HFFc6 (cell line): ENCODE results near the gene PMM2. TPM values are rescaled to one million over a fixed set of nuclear protein-coding genes. Genes with fewer than 3 reads are reported as not detected.
A peak's percentile ranks its signal among the peaks of the same experiment; 100 is the strongest.

ENCODE experiments used
- DNase-seq: peaks from one replicate; pipeline ENCODE4 v3.0.0-alpha.2; 2018
- H3K27ac Mint-ChIP-seq: 2 replicates; pipeline ENCODE4 v1.8.0; 2020; ENCODE audit warnings: mild to moderate bottlenecking, mixed read lengths
- H3K27me3 Mint-ChIP-seq: 2 replicates; pipeline ENCODE4 v1.8.0; 2021; ENCODE audit warnings: mild to moderate bottlenecking, moderate library complexity, mixed read lengths; ENCODE audit not compliant: insufficient read depth
- H3K36me3 Mint-ChIP-seq: 2 replicates; pipeline ENCODE4 v1.8.0; 2021; ENCODE audit warnings: low read depth, mixed read lengths
- H3K4me1 Mint-ChIP-seq: 2 replicates; pipeline ENCODE4 v1.8.0; 2020; ENCODE audit warnings: low read depth, mixed read lengths
- H3K4me3 Mint-ChIP-seq: 2 replicates; pipeline ENCODE4 v1.8.0; 2020; ENCODE audit warnings: mild to moderate bottlenecking, moderate library complexity, mixed read lengths
- H3K9me3 Mint-ChIP-seq: 2 replicates; pipeline ENCODE4 v1.8.0; 2020; ENCODE audit warnings: mild to moderate bottlenecking, mixed read lengths
- CTCF ChIP-seq: fragments of 200-600 bp; sonication (generic); IDR thresholded peaks from 2 replicates; pipeline ENCODE4 v1.5.0; 2021; ENCODE audit warnings: antibody characterized with exemption, mild to moderate bottlenecking
- total RNA-seq, 6 experiments: library from RNA; stranded (reverse); fragmentation: NEBNext Ultra II Directional; extraction: Animal tissue kit (Norgen Biotek cat#: 25700); gene quantifications; 2 replicates in 1 of 6; 3 replicates in 5 of 6; pipeline ENCODE4 v1.2.3, GENCODE V29; 2021

Gene PMM2
- total RNA-seq, 6 experiments from 2014 or later = 38.9 to 48.5 (median 44.3) TPM

- Mint-ChIP-seq H3K4me1 (peaks cover 47% of the 10 kb centered on the region), H3K9me3 (no peaks in the 10 kb centered on the region), H3K27me3 (peaks cover 24% of the 10 kb centered on the region), H3K4me3 (no peak overlapping the region), H3K36me3 (peaks cover 46% of the 10 kb centered on the region), H3K27ac (peak overlapping the region; percentile 70)
- TF ChIP-seq CTCF = no peak
- no peak for DNase-seq
Measured at GRCh38 chr16:8853150-8853549, 55.5 kb downstream of the PMM2 start.

GRCh38 chr16:8853611-8854010 lies 56.0 kb downstream of the PMM2 start:
- no peak for DNase-seq
- TF ChIP-seq CTCF = no peak
- Mint-ChIP-seq H3K27ac (peak overlapping the region; percentile 26; the same call in 1 of the 2 replicates), H3K27me3 (peaks cover 25% of the 10 kb centered on the region), H3K36me3 (peaks cover 48% of the 10 kb centered on the region), H3K9me3 (no peaks in the 10 kb centered on the region), H3K4me3 (no peak overlapping the region), H3K4me1 (peaks cover 43% of the 10 kb centered on the region)

GRCh38 chr16:8854298-8854948 lies 56.8 kb downstream of the PMM2 start:
- Mint-ChIP-seq H3K4me1 (peaks cover 35% of the 10 kb centered on the region), H3K4me3 (no peak overlapping the region), H3K9me3 (no peaks in the 10 kb centered on the region), H3K27ac (peak overlapping the region; percentile 44; the same call in 1 of the 2 replicates), H3K27me3 (peaks cover 24% of the 10 kb centered on the region), H3K36me3 (peaks cover 52% of the 10 kb centered on the region)
- TF ChIP-seq CTCF = no peak
- DNase-seq = no peak

GRCh38 chr16:8855051-8855786 lies 57.6 kb downstream of the PMM2 start:
- DNase-seq = no peak
- H3K27ac Mint-ChIP-seq = peak overlapping the region; percentile 44
- H3K4me1 Mint-ChIP-seq = peaks cover 34% of the 10 kb centered on the region
- peak; percentile 63 for TF ChIP-seq CTCF
- H3K4me3 Mint-ChIP-seq = no peak overlapping the region
- peaks cover 49% of the 10 kb centered on the region for H3K36me3 Mint-ChIP-seq
- H3K9me3 Mint-ChIP-seq = no peaks in the 10 kb centered on the region
- peaks cover 22% of the 10 kb centered on the region for H3K27me3 Mint-ChIP-seq

GRCh38 chr16:8855972-8856371 lies 58.3 kb downstream of the PMM2 start:
- DNase-seq = no peak
- Mint-ChIP-seq H3K27ac (no peak overlapping the region), H3K4me3 (no peak overlapping the region), H3K36me3 (peaks cover 41% of the 10 kb centered on the region), H3K27me3 (peaks cover 16% of the 10 kb centered on the region), H3K9me3 (no peaks in the 10 kb centered on the region), H3K4me1 (peaks cover 30% of the 10 kb centered on the region)
- no peak for TF ChIP-seq CTCF
